Ishikawa (cell line): ENCODE measurements around the gene IFTAP.

Experiments used
- CEBPB ChIP-seq: IDR thresholded peaks from 2 replicates; pipeline ENCODE4 v1.6.1; 2012
- CREB1 ChIP-seq: IDR thresholded peaks from 2 replicates; pipeline ENCODE4 v1.6.1; 2012; ENCODE audit warnings: low read depth
- EGR1 ChIP-seq: IDR thresholded peaks from 2 replicates; pipeline ENCODE4 v1.6.1; 2012
- EP300 ChIP-seq: IDR thresholded peaks from 2 replicates; pipeline ENCODE4 v1.6.1; 2012; ENCODE audit warnings: borderline replicate concordance
- FOXM1 ChIP-seq: IDR thresholded peaks from 2 replicates; pipeline ENCODE4 v1.6.1; 2012; ENCODE audit warnings: low read depth, borderline replicate concordance
- NFIC ChIP-seq: IDR thresholded peaks from 2 replicates; pipeline ENCODE4 v1.6.1; 2012
- RAD21 ChIP-seq: IDR thresholded peaks from 2 replicates; pipeline ENCODE4 v1.6.1; 2012; ENCODE audit warnings: low read depth
- TAF1 ChIP-seq: IDR thresholded peaks from 2 replicates; pipeline ENCODE4 v1.6.1; 2012; ENCODE audit warnings: low read depth, mild to moderate bottlenecking
- TCF12 ChIP-seq: IDR thresholded peaks from 2 replicates; pipeline ENCODE4 v1.6.1; 2012; ENCODE audit warnings: low read depth
- TEAD4 ChIP-seq: IDR thresholded peaks from 2 replicates; pipeline ENCODE4 v1.6.1; 2012
- YY1 ChIP-seq: IDR thresholded peaks from 2 replicates; pipeline ENCODE4 v1.6.1; 2012; ENCODE audit warnings: low read depth
- ZBTB7A ChIP-seq: IDR thresholded peaks from 2 replicates; pipeline ENCODE4 v1.6.1; 2012; ENCODE audit warnings: low read depth
- TF ChIP-seq, protein P1 (sequence below): IDR thresholded peaks from 2 replicates; pipeline ENCODE4 v1.6.1; 2012
- TF ChIP-seq, protein P2 (sequence below): IDR thresholded peaks from 2 replicates; pipeline ENCODE4 v1.6.1; 2012; ENCODE audit warnings: low read depth, mild to moderate bottlenecking
- TF ChIP-seq, protein P3 (sequence below): IDR thresholded peaks from 2 replicates; pipeline ENCODE4 v1.6.1; 2012

IFTAP gene

DNA sequence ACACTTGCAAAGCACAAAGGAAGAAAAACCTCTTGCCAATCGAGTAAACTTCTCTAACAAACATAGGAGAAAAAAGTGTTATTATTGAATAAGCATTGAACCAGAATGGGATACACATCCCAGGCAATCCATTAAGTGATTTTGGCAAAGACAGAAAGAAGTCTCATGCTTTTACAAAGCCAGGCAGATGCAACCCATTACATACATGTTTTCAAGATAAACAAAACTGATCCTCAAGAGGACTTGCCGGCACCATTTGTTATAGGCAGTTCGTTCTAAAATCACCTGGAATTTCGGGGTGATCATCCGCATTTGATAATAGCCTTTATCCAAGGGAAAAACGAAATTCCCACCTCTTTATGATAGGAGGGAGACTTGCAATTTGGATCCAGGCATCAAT lies 101.3 kb downstream of the IFTAP start:
- TF ChIP-seq CEBPB = no peak
- TF ChIP-seq EP300 = no peak
- TF ChIP-seq CREB1 = no peak
- TF ChIP-seq ZBTB7A = no peak
- TF ChIP-seq TCF12 = no peak
- no peak for TF ChIP-seq TAF1
- TF ChIP-seq, protein P1, sequence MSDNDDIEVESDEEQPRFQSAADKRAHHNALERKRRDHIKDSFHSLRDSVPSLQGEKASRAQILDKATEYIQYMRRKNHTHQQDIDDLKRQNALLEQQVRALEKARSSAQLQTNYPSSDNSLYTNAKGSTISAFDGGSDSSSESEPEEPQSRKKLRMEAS = no peak
- TF ChIP-seq TEAD4 = no peak
- no peak for TF ChIP-seq NFIC
- no peak for TF ChIP-seq FOXM1
- TF ChIP-seq, protein P2, sequence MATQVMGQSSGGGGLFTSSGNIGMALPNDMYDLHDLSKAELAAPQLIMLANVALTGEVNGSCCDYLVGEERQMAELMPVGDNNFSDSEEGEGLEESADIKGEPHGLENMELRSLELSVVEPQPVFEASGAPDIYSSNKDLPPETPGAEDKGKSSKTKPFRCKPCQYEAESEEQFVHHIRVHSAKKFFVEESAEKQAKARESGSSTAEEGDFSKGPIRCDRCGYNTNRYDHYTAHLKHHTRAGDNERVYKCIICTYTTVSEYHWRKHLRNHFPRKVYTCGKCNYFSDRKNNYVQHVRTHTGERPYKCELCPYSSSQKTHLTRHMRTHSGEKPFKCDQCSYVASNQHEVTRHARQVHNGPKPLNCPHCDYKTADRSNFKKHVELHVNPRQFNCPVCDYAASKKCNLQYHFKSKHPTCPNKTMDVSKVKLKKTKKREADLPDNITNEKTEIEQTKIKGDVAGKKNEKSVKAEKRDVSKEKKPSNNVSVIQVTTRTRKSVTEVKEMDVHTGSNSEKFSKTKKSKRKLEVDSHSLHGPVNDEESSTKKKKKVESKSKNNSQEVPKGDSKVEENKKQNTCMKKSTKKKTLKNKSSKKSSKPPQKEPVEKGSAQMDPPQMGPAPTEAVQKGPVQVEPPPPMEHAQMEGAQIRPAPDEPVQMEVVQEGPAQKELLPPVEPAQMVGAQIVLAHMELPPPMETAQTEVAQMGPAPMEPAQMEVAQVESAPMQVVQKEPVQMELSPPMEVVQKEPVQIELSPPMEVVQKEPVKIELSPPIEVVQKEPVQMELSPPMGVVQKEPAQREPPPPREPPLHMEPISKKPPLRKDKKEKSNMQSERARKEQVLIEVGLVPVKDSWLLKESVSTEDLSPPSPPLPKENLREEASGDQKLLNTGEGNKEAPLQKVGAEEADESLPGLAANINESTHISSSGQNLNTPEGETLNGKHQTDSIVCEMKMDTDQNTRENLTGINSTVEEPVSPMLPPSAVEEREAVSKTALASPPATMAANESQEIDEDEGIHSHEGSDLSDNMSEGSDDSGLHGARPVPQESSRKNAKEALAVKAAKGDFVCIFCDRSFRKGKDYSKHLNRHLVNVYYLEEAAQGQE = no peak

DNA sequence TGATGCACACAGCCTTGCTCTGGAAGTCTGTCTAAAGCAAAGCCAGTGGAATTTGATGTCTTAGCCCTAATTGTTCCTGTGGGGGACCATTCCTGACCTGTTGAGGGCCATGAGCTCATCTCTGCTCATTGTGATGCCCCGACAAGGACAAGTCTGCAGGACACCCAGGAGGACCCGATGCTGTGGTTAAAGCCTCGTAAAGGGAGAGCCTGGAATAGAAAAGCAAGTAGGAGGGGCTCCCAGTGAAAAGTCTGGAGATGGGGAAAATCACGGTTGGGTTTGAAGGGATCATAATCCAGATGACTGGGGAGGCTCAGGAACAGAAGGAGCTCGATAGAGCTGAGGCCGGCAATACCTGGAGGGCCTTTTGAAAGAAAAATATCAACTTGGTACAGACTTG lies 102.2 kb downstream of the IFTAP start:
- TF ChIP-seq RAD21 (no peak), EGR1 (no peak), CEBPB (no peak), TCF12 (no peak), FOXM1 (no peak), EP300 (no peak)
- TF ChIP-seq, protein P3, sequence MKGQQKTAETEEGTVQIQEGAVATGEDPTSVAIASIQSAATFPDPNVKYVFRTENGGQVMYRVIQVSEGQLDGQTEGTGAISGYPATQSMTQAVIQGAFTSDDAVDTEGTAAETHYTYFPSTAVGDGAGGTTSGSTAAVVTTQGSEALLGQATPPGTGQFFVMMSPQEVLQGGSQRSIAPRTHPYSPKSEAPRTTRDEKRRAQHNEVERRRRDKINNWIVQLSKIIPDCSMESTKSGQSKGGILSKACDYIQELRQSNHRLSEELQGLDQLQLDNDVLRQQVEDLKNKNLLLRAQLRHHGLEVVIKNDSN = no peak
- TF ChIP-seq, protein P2 = no peak

DNA sequence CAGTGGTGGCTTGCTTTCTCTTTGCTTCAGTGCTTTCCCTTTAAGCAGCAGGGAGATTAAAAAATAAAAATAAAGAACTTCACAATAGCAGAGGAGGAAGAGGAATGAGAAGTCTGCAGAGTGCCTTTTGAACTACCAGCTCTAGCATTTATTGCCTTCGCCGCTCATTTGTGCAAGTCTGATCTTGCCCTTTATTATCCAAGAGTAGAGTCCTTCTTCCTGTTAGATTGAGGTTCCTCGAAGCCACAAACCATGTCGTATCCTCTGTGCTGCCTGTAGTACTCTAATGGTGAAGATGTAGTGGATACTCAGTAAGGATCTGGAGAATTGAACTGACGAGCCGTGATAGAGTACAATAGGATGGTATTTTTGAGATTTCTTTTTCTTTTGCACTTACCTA lies 105.0 kb downstream of the IFTAP start:
- TF ChIP-seq RAD21 (no peak), EP300 (no peak), FOXM1 (no peak), TEAD4 (no peak)
- TF ChIP-seq, protein P1 = no peak

DNA sequence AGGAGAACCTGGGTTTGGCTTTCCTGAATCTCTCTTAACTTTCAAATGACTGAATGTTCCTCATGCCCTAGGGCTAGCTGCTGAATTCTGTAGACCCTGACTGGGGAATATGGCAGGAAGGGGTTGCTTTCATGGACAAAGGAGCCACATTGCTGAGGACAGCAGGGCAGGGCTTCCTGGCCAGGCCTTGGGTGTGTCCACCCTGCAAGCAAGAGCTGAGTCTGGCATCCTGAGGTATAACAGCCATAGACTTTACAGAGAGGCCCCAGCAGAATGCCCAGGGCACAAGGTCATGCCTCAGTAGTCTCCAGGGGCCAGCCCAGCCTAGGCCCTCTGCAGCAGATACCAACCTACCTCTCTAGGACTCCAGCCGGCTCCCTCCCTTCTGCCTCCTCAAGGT lies 105.9 kb downstream of the IFTAP start:
- TF ChIP-seq ZBTB7A (no peak), CEBPB (no peak), EGR1 (no peak), TAF1 (no peak), NFIC (no peak), YY1 (no peak), TCF12 (no peak), EP300 (no peak), FOXM1 (no peak), CREB1 (no peak), RAD21 (no peak), TEAD4 (no peak)
- TF ChIP-seq, protein P3 = no peak
- TF ChIP-seq, protein P1 = no peak
- TF ChIP-seq, protein P2 = no peak
